ENCODE data around the gene PALLD.

PALLD gene

GRCh38 chr4:168759321-168759720 lies 262.5 kb downstream of the PALLD start:
- TF ChIP-seq EZH2phosphoT487 (IDR thresholded peaks at IDR 0.05; ENCODE audit: low read length) (no peak), EZH2 (optimal IDR thresholded peaks at IDR 0.05; ENCODE audit: low read depth, low read length) (no peak), CTCF (IDR thresholded peaks at IDR 0.05; ENCODE audit: low read length) (no peak)
- no peaks in the 10 kb centered on the region for H3K36me3 ChIP-seq (replicated peaks; ENCODE audit: insufficient read depth, low read length)
- no peaks in the 10 kb centered on the region for H3K79me2 ChIP-seq (ENCODE audit: low read length)
- no peak for DNase-seq
- no peaks in the 10 kb centered on the region for H3K9me2 ChIP-seq (replicated peaks; ENCODE audit: insufficient read depth, low read length)
- H3K9me3 ChIP-seq (replicated peaks; ENCODE audit: insufficient read depth, low read length), result no peaks in the 10 kb centered on the region
- H3K27ac ChIP-seq (ENCODE audit: low read length), result no peak overlapping the region
- no peak overlapping the region for H3K4me3 ChIP-seq (ENCODE audit: low read length)
- H3K4me2 ChIP-seq (ENCODE audit: low read depth, low read length), result no peak overlapping the region
- no peaks in the 10 kb centered on the region for H4K20me1 ChIP-seq (ENCODE audit: insufficient read depth, low read length)
- no peak overlapping the region for H2AFZ ChIP-seq (ENCODE audit: low read length)
- H3K27me3 ChIP-seq (replicated peaks; ENCODE audit: insufficient read depth, low read length), result no peaks in the 10 kb centered on the region
- no peaks in the 10 kb centered on the region for H3F3A ChIP-seq (ENCODE audit: insufficient read depth, low read length)
- H3K9ac ChIP-seq (ENCODE audit: low read length), result no peak overlapping the region
- no peaks in the 10 kb centered on the region for H3K4me1 ChIP-seq (ENCODE audit: low read length)

GRCh38 chr4:168759959-168760527 lies 263.2 kb downstream of the PALLD start:
- H3K9me2 ChIP-seq (replicated peaks; ENCODE audit: insufficient read depth, low read length), result no peaks in the 10 kb centered on the region
- no peak overlapping the region for H3K4me2 ChIP-seq (ENCODE audit: low read depth, low read length)
- no peaks in the 10 kb centered on the region for H4K20me1 ChIP-seq (ENCODE audit: insufficient read depth, low read length)
- no peaks in the 10 kb centered on the region for H3K9me3 ChIP-seq (replicated peaks; ENCODE audit: insufficient read depth, low read length)
- no peak overlapping the region for H3K27ac ChIP-seq (ENCODE audit: low read length)
- no peak for DNase-seq
- no peak overlapping the region for H3K9ac ChIP-seq (ENCODE audit: low read length)
- no peaks in the 10 kb centered on the region for H3K27me3 ChIP-seq (replicated peaks; ENCODE audit: insufficient read depth, low read length)
- TF ChIP-seq EZH2phosphoT487 (IDR thresholded peaks at IDR 0.05; ENCODE audit: low read length) (no peak), CTCF (IDR thresholded peaks at IDR 0.05; ENCODE audit: low read length) (no peak), EZH2 (optimal IDR thresholded peaks at IDR 0.05; ENCODE audit: low read depth, low read length) (no peak)
- H3K36me3 ChIP-seq (replicated peaks; ENCODE audit: insufficient read depth, low read length), result no peaks in the 10 kb centered on the region
- H3K79me2 ChIP-seq (ENCODE audit: low read length), result no peaks in the 10 kb centered on the region
- no peak overlapping the region for H3K4me3 ChIP-seq (ENCODE audit: low read length)
- H2AFZ ChIP-seq (ENCODE audit: low read length), result no peak overlapping the region
- no peaks in the 10 kb centered on the region for H3F3A ChIP-seq (ENCODE audit: insufficient read depth, low read length)
- H3K4me1 ChIP-seq (ENCODE audit: low read length), result no peaks in the 10 kb centered on the region

GRCh38 chr4:168761066-168761465 lies 264.2 kb downstream of the PALLD start:
- H2AFZ ChIP-seq (ENCODE audit: low read length), result no peak overlapping the region
- H4K20me1 ChIP-seq (ENCODE audit: insufficient read depth, low read length), result no peaks in the 10 kb centered on the region
- H3K4me1 ChIP-seq (ENCODE audit: low read length), result no peaks in the 10 kb centered on the region
- H3K9me3 ChIP-seq (replicated peaks; ENCODE audit: insufficient read depth, low read length), result no peaks in the 10 kb centered on the region
- TF ChIP-seq EZH2phosphoT487 (IDR thresholded peaks at IDR 0.05; ENCODE audit: low read length) (no peak), CTCF (IDR thresholded peaks at IDR 0.05; ENCODE audit: low read length) (no peak)
- H3K27ac ChIP-seq (ENCODE audit: low read length), result no peak overlapping the region
- H3K36me3 ChIP-seq (replicated peaks; ENCODE audit: insufficient read depth, low read length), result no peaks in the 10 kb centered on the region
- H3K9me2 ChIP-seq (replicated peaks; ENCODE audit: insufficient read depth, low read length), result no peaks in the 10 kb centered on the region
- no peaks in the 10 kb centered on the region for H3K79me2 ChIP-seq (ENCODE audit: low read length)
- no peaks in the 10 kb centered on the region for H3K27me3 ChIP-seq (replicated peaks; ENCODE audit: insufficient read depth, low read length)
- H3K4me3 ChIP-seq (ENCODE audit: low read length), result no peak overlapping the region
- no peaks in the 10 kb centered on the region for H3F3A ChIP-seq (ENCODE audit: insufficient read depth, low read length)
- no peak for DNase-seq
- H3K9ac ChIP-seq (ENCODE audit: low read length), result no peak overlapping the region
- H3K4me2 ChIP-seq (ENCODE audit: low read depth, low read length), result no peak overlapping the region
